K562 (cell line): ENCODE data around the gene ESPN. TPM values are rescaled to one million over a fixed set of nuclear protein-coding genes. Genes with fewer than 3 reads are reported as not detected.
A peak's percentile ranks its signal among the peaks of the same experiment; 100 is the strongest.

Experiments used
- KDM1A ChIP-seq, 2 experiments: fragments of 450-650 bp; IDR thresholded peaks; 2 replicates each; pipeline ENCODE4 v1.6.1; 2016; ENCODE audit warnings: mild to moderate bottlenecking in 2 of 2
- NEUROD1 ChIP-seq: fragments of 150-350 bp; IDR thresholded peaks from 2 replicates; pipeline ENCODE4 v1.6.1; 2014; ENCODE audit warnings: borderline replicate concordance, low read length, low read depth; ENCODE audit not compliant: partially characterized antibody
- PHF20 ChIP-seq: fragments of 450-650 bp; IDR thresholded peaks from 2 replicates; pipeline ENCODE4 v1.6.1; 2018; ENCODE audit not compliant: partially characterized antibody
- PHF21A ChIP-seq: fragments of 450-650 bp; IDR thresholded peaks from 2 replicates; pipeline ENCODE4 v1.6.1; 2017; ENCODE audit warnings: low read depth, borderline replicate concordance
- POLR2G ChIP-seq: fragments of 200-400 bp; formaldehyde crosslinking; IDR thresholded peaks from 2 replicates; pipeline ENCODE4 v1.6.1; 2017; ENCODE audit warnings: low read depth, mild to moderate bottlenecking, antibody characterized with exemption, low read length, moderate library complexity
- PRMT5 ChIP-seq: sonication (generic); formaldehyde crosslinking; IDR thresholded peaks from 2 replicates; pipeline ENCODE4 v1.5.0; 2020; ENCODE audit warnings: missing genetic modification reagents
- SMARCC2 ChIP-seq: fragments of 450-650 bp; IDR thresholded peaks from 2 replicates; pipeline ENCODE4 v1.6.1; 2017; ENCODE audit warnings: antibody characterized with exemption, moderate library complexity, mild to moderate bottlenecking, low read depth
- SPI1 ChIP-seq: IDR thresholded peaks from 2 replicates; pipeline ENCODE4 v1.6.1; 2011; ENCODE audit warnings: low read depth, low read length, control low read depth, borderline replicate concordance
- STAG1 ChIP-seq: sonication (generic); formaldehyde crosslinking; IDR thresholded peaks from 2 replicates; pipeline ENCODE4 v1.5.0; 2020; ENCODE audit warnings: missing genetic modification reagents, borderline replicate concordance
- TAF1 ChIP-seq: IDR thresholded peaks from 2 replicates; pipeline ENCODE4 v1.6.1; 2011; ENCODE audit warnings: mild to moderate bottlenecking, low read length, moderate library complexity; ENCODE audit not compliant: insufficient read depth, control insufficient read depth, severe bottlenecking; ENCODE audit errors: extremely low read depth
- TCF7 ChIP-seq: sonication (generic); IDR thresholded peaks from 2 replicates; pipeline ENCODE4 v1.6.1; 2016; ENCODE audit warnings: antibody characterized with exemption, borderline replicate concordance
- ZBTB7A ChIP-seq: IDR thresholded peaks from 2 replicates; pipeline ENCODE4 v1.6.1; 2011; ENCODE audit warnings: low read depth, mild to moderate bottlenecking, low read length, moderate library complexity, borderline replicate concordance; ENCODE audit not compliant: control insufficient read depth
- ZNF165 ChIP-seq: fragments of 250-450 bp; sonication (Bioruptor Pico); IDR thresholded peaks from 2 replicates; pipeline ENCODE4 v1.4.0; 2020; ENCODE audit warnings: borderline replicate concordance
- ZNF224 ChIP-seq: sonication (generic); formaldehyde crosslinking; IDR thresholded peaks from 2 replicates; pipeline ENCODE4 v1.8.0; 2022; ENCODE audit warnings: mild to moderate bottlenecking, missing genetic modification reagents
- ZNF780A ChIP-seq: fragments of 250-450 bp; sonication (Bioruptor Pico); IDR thresholded peaks from 2 replicates; pipeline ENCODE4 v1.5.0; 2021; ENCODE audit warnings: mild to moderate bottlenecking
- polyA plus RNA-seq, 8 experiments: library from polyadenylated mRNA; depleted of rRNA in 4 of 8; stranded (reverse) in 5 of 8; unstranded in 3 of 8; fragments of >200 nt; fragmentation: Nextera tagmentation in 2 of 8; fragmentation: Illumina TruSeq in 1 of 8; extraction: Ambion mirVana in 2 of 8; extraction: Trizol in 1 of 8; gene quantifications; 2 replicates each; pipeline versions ENCODE4 v1.2.1 to v1.2.3, GENCODE V29; 2011 to 2014; ENCODE audit warnings: inconsistent platforms in 1 of 8, missing spikeins in 1 of 8
- total RNA-seq, 7 experiments: library from RNA; depleted of rRNA in 6 of 7; stranded (reverse); fragments of >200 nt in 6 of 7; fragmentation: Illumina TruSeq in 2 of 7; extraction: Trizol in 2 of 7; gene quantifications; 2 replicates each; pipeline versions ENCODE4 v1.2.1 to v1.2.3, GENCODE V29; 2011 to 2021; ENCODE audit warnings: low replicate concordance in 1 of 7
- TF ChIP-seq, protein P1 (sequence below): fragments of 450-650 bp; IDR thresholded peaks from 2 replicates; pipeline ENCODE4 v1.6.1; 2016; ENCODE audit warnings: borderline replicate concordance
- TF ChIP-seq, protein P2 (sequence below): sonication (generic); formaldehyde crosslinking; IDR thresholded peaks from 2 replicates; pipeline ENCODE4 v1.8.1; 2023; ENCODE audit warnings: mild to moderate bottlenecking, missing genetic modification reagents, moderate library complexity
- TF ChIP-seq, protein P3 (sequence below): sonication (generic); formaldehyde crosslinking; IDR thresholded peaks from 2 replicates; pipeline ENCODE4 v1.8.0; 2023; ENCODE audit warnings: missing genetic modification reagents, mild to moderate bottlenecking, borderline replicate concordance

The ESPN gene
- total and polyA plus RNA-seq, 9 of the 15 experiments (the other 6 are each of a cell fraction or from before 2014, with no cell fraction given), result 0.07 to 1.2 (median 0.45) TPM; not detected in 3

DNA sequence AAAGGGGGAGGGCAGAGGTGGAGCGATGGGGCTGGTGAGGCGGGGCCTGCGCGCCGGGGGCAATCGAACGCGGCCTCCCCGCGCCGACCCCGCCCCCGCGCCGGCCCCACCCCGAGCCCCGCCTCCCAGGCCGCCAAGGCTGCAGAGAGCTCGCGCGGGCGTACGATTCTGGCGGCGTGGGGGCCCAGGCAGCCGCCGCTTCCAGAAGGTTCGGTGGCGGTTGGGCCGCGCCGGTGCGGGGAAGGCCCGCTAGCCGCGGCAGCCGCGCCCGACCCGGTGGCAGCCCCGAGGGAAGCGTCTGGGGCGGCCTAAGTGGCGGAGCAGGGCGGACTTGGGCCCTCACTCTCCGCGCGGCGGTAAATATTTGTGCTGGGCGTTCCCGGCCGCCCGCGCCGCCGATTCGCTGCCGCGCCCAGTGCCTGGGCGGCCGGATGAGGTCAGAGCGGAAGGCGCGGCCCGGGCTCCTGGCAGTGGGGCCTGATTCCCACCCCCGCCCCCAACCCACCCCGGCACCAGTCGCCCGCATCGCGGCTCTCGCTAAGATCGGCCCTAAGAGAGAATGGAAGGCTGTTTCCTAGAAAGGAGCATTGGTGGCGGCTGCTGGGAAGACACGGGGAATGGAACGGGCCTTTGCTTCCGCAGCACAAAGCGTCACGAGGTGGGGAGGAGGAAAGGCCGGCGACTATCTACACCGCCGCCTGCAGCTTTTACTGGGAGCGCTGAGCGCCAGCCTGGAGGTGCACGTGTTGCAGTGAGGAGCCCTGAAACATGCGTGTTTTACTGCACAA, 31.0 kb upstream of the ESPN start, which contains the start of gene ACOT7 (continued):
- TF ChIP-seq ZNF780A (CRISPR knock-in tag), result no peak
- no peak for TF ChIP-seq TCF7
- TF ChIP-seq SPI1, result 0 out of 2 replicates have a peak, but pooled peaks have one; percentile 7
- TF ChIP-seq, protein P1, sequence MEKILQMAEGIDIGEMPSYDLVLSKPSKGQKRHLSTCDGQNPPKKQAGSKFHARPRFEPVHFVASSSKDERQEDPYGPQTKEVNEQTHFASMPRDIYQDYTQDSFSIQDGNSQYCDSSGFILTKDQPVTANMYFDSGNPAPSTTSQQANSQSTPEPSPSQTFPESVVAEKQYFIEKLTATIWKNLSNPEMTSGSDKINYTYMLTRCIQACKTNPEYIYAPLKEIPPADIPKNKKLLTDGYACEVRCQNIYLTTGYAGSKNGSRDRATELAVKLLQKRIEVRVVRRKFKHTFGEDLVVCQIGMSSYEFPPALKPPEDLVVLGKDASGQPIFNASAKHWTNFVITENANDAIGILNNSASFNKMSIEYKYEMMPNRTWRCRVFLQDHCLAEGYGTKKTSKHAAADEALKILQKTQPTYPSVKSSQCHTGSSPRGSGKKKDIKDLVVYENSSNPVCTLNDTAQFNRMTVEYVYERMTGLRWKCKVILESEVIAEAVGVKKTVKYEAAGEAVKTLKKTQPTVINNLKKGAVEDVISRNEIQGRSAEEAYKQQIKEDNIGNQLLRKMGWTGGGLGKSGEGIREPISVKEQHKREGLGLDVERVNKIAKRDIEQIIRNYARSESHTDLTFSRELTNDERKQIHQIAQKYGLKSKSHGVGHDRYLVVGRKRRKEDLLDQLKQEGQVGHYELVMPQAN, result peak; percentile 98
- TF ChIP-seq ZNF165, result 0 out of 2 replicates have a peak, but pooled peaks have one; percentile 64
- TF ChIP-seq PHF20, result peak; percentile 43
- no peak for TF ChIP-seq PRMT5
- TF ChIP-seq, protein P2, sequence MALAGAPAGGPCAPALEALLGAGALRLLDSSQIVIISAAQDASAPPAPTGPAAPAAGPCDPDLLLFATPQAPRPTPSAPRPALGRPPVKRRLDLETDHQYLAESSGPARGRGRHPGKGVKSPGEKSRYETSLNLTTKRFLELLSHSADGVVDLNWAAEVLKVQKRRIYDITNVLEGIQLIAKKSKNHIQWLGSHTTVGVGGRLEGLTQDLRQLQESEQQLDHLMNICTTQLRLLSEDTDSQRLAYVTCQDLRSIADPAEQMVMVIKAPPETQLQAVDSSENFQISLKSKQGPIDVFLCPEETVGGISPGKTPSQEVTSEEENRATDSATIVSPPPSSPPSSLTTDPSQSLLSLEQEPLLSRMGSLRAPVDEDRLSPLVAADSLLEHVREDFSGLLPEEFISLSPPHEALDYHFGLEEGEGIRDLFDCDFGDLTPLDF, result peak; percentile 59; the same call in 1 of the 2 replicates
- peak; percentile 56; the same call in 1 of the 2 replicates for TF ChIP-seq PHF21A
- peak; percentile 47; the same call in 1 of the 2 replicates for TF ChIP-seq SMARCC2
- TF ChIP-seq ZBTB7A, result peak; percentile 97
- peak; percentile 57 for TF ChIP-seq NEUROD1
- TF ChIP-seq KDM1A (IDR thresholded peaks at IDR 0.05), result no peak
- 0 out of 2 replicates have a peak, but pooled peaks have one; percentile 70 for TF ChIP-seq ZNF224 (CRISPR knock-in tag)
- TF ChIP-seq TAF1, result peak; percentile 74
- peak; percentile 94 for TF ChIP-seq POLR2G
- TF ChIP-seq, protein P3, sequence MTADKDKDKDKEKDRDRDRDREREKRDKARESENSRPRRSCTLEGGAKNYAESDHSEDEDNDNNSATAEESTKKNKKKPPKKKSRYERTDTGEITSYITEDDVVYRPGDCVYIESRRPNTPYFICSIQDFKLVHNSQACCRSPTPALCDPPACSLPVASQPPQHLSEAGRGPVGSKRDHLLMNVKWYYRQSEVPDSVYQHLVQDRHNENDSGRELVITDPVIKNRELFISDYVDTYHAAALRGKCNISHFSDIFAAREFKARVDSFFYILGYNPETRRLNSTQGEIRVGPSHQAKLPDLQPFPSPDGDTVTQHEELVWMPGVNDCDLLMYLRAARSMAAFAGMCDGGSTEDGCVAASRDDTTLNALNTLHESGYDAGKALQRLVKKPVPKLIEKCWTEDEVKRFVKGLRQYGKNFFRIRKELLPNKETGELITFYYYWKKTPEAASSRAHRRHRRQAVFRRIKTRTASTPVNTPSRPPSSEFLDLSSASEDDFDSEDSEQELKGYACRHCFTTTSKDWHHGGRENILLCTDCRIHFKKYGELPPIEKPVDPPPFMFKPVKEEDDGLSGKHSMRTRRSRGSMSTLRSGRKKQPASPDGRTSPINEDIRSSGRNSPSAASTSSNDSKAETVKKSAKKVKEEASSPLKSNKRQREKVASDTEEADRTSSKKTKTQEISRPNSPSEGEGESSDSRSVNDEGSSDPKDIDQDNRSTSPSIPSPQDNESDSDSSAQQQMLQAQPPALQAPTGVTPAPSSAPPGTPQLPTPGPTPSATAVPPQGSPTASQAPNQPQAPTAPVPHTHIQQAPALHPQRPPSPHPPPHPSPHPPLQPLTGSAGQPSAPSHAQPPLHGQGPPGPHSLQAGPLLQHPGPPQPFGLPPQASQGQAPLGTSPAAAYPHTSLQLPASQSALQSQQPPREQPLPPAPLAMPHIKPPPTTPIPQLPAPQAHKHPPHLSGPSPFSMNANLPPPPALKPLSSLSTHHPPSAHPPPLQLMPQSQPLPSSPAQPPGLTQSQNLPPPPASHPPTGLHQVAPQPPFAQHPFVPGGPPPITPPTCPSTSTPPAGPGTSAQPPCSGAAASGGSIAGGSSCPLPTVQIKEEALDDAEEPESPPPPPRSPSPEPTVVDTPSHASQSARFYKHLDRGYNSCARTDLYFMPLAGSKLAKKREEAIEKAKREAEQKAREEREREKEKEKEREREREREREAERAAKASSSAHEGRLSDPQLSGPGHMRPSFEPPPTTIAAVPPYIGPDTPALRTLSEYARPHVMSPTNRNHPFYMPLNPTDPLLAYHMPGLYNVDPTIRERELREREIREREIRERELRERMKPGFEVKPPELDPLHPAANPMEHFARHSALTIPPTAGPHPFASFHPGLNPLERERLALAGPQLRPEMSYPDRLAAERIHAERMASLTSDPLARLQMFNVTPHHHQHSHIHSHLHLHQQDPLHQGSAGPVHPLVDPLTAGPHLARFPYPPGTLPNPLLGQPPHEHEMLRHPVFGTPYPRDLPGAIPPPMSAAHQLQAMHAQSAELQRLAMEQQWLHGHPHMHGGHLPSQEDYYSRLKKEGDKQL (CRISPR knock-in tag), result peak; percentile 93; the same call in 1 of the 2 replicates
- 0 out of 2 replicates have a peak, but pooled peaks have one; percentile 35 for TF ChIP-seq STAG1
